AG10803 (cell line): ENCODE data around the gene TEX12.

Experiments
- DNase-seq: peaks from one replicate; pipeline ENCODE4 v3.0.0; 2010; ENCODE audit warnings: low read depth
- H3K4me3 ChIP-seq: 2 replicates; pipeline ENCODE4 v1.5.1; 2011; ENCODE audit warnings: mild to moderate bottlenecking, low read length, control low read depth
- CTCF ChIP-seq: conservative IDR thresholded peaks from 2 replicates; pipeline ENCODE4 v1.5.1; 2011; ENCODE audit warnings: mild to moderate bottlenecking, low read length, control low read depth, inconsistent platforms

Gene TEX12

GRCh38 chr11:112167145-112167544, at the start of gene TEX12:
Gene TEX12 (plus strand): TSS chr11:112167372. CDS start chr11:112169269, 1,897 bp downstream.
- TF ChIP-seq CTCF = no peak
- DNase-seq = no peak
- no peak within 1 kb of the TSS for H3K4me3 ChIP-seq

- no peak for TF ChIP-seq CTCF
- DNase-seq = no peak
- H3K4me3 ChIP-seq = no peak overlapping the region
Observed at GRCh38 chr11:112118176-112118575, 49.0 kb upstream of the TEX12 start.

- DNase-seq = no peak
- no peak overlapping the region for H3K4me3 ChIP-seq
- TF ChIP-seq CTCF = no peak
Observed at GRCh38 chr11:112121981-112122615, 45.1 kb upstream of the TEX12 start.

- no peak for TF ChIP-seq CTCF
- H3K4me3 ChIP-seq = no peak overlapping the region
- DNase-seq = no peak
Observed at GRCh38 chr11:112123129-112123528, 44.0 kb upstream of the TEX12 start.

GRCh38 chr11:112127056-112127455, 40.1 kb upstream of the TEX12 start:
- H3K4me3 ChIP-seq = no peak overlapping the region
- TF ChIP-seq CTCF = no peak
- DNase-seq = no peak

GRCh38 chr11:112128483-112129121, 38.6 kb upstream of the TEX12 start:
- H3K4me3 ChIP-seq = no peak overlapping the region
- no peak for TF ChIP-seq CTCF
- peak; percentile 81 for DNase-seq

- TF ChIP-seq CTCF = no peak
- H3K4me3 ChIP-seq = no peak overlapping the region
- DNase-seq = no peak
Observed at GRCh38 chr11:112129656-112130055, 37.5 kb upstream of the TEX12 start.
